ENCODE measurements around the gene PEX16.

DNA sequence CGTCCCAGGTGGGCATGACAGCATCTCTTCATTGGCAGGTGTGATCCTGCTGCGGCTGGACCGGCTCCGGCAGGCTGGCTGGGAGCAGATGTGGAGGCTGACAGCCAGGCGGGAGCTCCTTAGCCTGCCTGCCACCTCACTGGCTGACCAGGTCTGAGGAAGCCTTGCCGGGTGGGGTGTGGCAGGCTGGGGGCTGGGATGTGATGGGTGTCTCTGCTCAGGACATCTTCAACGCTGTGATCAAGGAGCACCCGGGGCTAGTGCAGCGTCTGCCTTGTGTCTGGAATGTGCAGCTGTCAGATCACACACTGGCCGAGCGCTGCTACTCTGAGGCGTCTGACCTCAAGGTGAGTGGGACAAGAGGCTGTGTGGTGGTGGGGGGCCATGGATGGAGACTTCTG, 8.3 kb upstream of the PEX16 start:
- TF ChIP-seq, protein P1, sequence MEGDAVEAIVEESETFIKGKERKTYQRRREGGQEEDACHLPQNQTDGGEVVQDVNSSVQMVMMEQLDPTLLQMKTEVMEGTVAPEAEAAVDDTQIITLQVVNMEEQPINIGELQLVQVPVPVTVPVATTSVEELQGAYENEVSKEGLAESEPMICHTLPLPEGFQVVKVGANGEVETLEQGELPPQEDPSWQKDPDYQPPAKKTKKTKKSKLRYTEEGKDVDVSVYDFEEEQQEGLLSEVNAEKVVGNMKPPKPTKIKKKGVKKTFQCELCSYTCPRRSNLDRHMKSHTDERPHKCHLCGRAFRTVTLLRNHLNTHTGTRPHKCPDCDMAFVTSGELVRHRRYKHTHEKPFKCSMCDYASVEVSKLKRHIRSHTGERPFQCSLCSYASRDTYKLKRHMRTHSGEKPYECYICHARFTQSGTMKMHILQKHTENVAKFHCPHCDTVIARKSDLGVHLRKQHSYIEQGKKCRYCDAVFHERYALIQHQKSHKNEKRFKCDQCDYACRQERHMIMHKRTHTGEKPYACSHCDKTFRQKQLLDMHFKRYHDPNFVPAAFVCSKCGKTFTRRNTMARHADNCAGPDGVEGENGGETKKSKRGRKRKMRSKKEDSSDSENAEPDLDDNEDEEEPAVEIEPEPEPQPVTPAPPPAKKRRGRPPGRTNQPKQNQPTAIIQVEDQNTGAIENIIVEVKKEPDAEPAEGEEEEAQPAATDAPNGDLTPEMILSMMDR (IDR thresholded peaks at IDR 0.05), result no peak
- no peak for TF ChIP-seq POLR2A (IDR thresholded peaks at IDR 0.05)
